HG03139 (cell line): Measurements from ENCODE around the gene F2.
"Not testable (repeated sequence)": the region's sequence is repeated elsewhere in the genome, so short reads cannot be mapped to it uniquely, and the experiment has no call there.

Experiments used
- ATAC-seq: cut with Tn5 transposase; IDR thresholded peaks from one replicate; pipeline ENCODE4 v1.9.1; 2021; ENCODE audit not compliant: unreplicated experiment

Gene F2

GRCh38 chr11:46712874-46713576, 6.0 kb upstream of the F2 start:
- no peak for ATAC-seq

GRCh38 chr11:46717825-46718154, 1.2 kb upstream of the F2 start:
- ATAC-seq: not testable (repeated sequence)

DNA sequence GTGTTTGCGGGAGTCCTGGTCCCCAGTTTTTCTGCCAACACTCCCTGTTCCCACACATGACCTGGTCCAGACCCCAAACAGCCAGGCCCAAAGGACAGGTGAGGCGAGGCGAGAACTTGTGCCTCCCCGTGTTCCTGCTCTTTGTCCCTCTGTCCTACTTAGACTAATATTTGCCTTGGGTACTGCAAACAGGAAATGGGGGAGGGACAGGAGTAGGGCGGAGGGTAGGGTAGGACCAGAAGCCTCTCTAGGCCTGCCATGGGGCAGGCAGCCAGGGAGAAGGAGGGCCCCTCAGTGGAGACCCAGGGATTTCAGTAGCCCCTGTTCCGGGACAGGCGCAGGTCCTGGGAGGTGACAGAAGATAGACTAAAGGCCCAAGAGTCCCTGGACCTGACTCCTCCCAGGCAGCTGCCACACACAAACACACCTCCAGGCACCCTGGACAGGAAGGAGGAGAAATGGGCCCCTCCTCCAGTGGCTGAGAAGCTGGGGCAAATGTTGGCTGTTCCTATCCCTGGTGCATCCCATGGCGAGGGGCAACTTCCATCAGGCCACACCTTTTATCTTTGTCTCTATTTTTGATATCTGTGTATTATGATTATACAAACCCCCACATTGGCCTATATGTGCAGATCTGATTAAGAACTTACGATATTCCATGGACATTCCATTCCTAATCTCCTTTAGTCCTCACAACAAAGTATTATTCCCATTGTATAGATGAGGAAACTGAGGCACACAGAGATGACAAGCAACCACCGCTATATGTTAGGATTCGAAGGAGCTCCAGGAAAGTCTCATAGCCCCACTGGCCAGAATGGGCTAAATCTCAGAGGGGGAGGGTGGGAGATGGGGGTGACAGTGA, 626 bp upstream of the F2 start:
- ATAC-seq: no peak

- no peak for ATAC-seq
These were observed 668 bp downstream of the F2 start for GRCh38 chr11:46719543-46720218.

DNA sequence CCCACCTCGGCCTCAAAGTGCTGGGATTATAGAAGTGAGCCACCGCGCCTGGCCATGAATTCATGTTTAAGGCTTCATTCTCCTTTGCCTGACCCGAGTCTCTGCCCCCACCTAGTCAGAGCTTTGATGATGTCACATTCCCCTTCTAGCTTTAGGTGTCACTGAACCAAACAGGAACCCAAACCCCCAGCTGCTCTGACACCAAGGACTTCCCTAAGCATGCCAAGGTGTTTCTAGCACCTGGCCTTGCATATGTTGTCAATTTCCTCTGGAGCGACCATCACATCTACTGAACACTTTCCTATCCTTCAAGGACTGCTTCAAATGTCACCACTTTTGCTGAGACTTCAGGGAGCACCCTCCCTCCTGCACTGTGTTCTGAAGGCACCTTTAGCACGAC, 2.3 kb downstream of the F2 start:
- ATAC-seq: no peak

- ATAC-seq: no peak
These were observed 3.7 kb downstream of the F2 start for GRCh38 chr11:46722566-46723358.

- ATAC-seq: no peak
These were observed 4.3 kb downstream of the F2 start for GRCh38 chr11:46723359-46723680.

GRCh38 chr11:46724088-46724487, 5.1 kb downstream of the F2 start:
- no peak for ATAC-seq

GRCh38 chr11:46725338-46726205, 6.6 kb downstream of the F2 start:
- no peak for ATAC-seq

GRCh38 chr11:46726206-46726862, 7.3 kb downstream of the F2 start:
- no peak for ATAC-seq

- ATAC-seq: no peak
These were observed 9.1 kb downstream of the F2 start for GRCh38 chr11:46727952-46728658.

- ATAC-seq: no peak
These were observed 9.6 kb downstream of the F2 start for GRCh38 chr11:46728659-46729040.

- no peak for ATAC-seq
These were observed 10.4 kb downstream of the F2 start for GRCh38 chr11:46729110-46730027.

DNA sequence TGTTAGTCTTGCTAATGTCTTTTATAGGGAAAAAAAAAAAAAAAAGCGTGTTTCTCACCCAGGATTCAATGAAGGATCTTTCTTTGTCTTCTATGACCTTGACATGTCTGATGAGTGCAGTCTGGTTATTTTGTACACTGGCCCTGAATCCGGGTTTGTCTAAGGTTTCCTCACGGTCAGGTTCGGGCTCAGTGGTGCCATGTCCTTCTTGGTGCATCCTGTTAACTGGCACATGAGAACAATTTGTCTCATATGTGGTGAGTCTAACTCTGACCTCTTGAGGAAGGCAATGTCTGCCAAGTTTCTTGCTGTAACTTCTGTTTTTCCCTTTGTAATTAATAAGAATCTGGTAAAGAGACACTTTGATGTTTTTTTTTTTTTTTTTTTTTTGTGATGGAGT, 12.5 kb downstream of the F2 start:
- ATAC-seq: no peak

DNA sequence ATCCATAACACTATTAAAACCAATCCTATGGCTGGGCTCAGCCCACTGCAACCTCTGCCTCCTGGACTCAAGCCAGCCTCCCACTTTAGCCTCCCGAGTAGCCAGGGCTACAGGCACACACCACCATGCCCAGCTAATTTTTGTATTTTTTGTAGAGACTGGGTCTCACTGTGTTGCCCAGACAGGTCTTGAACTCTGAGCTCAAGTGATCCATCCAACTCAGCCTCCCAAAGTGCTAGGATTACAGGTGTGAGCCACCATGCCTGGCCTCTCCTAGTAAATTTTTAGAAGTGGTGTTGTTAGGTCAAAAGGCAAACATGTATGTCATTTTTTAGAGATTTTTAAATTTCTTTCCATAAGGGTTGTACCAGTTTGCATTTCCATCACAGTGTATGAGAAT, 14.2 kb downstream of the F2 start:
- no peak for ATAC-seq

- no peak for ATAC-seq
These were observed 17.1 kb downstream of the F2 start for GRCh38 chr11:46736146-46736545.

DNA sequence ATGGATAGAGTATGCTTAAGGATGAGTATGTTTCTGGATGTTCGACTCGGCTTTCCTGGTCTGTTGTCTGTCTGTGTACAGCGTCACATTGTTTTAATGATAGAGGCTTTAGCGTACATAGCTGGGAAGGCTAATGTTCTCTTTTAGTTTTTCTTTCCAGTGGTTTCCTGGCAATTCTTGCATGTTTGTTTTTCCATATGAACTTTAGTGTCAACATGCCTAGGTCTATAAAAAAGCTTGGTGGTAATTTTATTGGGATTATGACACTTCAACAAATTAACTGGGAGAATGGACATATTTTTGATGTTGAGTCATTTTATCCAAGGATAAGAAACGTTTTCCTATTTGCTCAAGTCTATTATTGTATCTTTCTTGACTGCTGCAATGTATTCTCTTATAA, 17.6 kb downstream of the F2 start:
- ATAC-seq: no peak

- no peak for ATAC-seq
These were observed 18.7 kb downstream of the F2 start for GRCh38 chr11:46737699-46738098.
